Suppressor macrophage (primary cell): ENCODE data around the gene IL22RA2.

Experiments
- DNase-seq, 4 experiments: peaks; one replicate each; pipeline ENCODE4 v3.0.0-alpha.2; 2020 to 2022

The IL22RA2 gene

DNA sequence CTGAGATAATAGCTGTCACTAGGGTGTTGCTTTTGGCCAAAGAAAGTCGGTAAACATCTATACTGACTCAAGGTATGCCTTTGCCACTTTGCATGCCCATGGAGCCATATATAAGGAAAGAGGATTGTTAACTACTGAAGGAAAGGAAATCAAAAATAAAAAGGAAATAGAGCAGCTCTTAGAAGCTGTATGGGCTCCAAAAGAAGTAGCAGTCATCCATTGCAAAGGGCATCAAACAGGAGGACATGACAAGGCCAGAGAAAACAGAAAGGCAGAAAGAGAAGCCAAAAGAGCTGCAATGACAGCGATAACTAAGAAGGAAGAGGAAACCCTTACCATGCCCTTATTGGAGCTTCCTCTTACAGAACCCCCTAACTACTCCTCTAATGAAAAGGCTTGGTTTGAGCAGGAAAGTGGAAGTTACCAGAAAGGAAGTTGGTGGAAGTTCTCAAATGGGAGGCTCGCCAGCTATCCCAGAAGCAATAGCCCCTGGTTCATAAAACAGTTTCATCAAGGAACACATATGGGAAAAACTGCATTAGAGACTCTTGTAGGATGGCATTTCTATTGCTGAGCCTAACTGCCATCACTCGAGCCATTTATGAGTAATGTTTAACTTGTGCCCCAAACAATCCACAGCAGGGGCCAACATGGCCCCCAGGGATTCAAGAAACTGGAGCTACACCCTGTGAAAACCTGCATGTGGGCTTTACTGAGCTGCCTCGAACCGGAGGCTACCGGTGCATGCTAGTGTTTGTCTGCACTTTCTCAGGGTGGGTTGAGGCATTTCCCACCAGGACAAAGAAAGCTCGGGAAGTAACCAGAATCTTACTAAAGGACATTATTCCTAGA is 7.0 kb downstream of the IL22RA2 start:
- peak; percentile 65 to 88 (median 77) for DNase-seq

GRCh38 chr6:137165375-137166246 is 7.8 kb downstream of the IL22RA2 start:
- DNase-seq = no peak

DNA sequence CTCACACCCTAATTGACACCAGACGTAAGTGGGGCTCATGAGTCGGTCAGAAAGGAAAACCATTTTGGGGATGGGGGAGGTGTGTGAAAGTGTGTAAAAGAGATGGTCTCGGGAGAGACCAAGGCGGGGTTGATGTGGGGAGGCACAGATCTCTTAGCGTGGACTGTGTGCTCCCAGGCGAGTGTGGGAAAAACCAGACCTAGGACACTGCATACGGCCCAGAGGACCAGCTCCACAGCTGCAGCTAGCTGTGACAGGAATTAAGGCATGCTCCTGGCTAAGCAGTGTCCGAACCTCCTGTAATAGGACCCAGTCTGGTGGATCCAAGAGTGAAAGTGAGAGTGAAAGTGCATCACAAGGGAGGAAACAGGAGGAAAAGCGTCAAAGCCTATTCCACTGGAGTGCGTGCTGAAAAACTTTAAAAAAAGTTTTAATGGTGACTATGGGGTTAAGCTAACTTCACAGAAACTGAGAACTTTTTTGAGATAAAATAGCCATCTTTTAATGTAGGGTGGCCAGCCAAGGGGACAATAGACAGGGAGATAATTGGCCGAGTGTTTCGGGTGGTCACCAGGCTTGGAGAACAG is 9.6 kb downstream of the IL22RA2 start:
- DNase-seq = no peak

DNA sequence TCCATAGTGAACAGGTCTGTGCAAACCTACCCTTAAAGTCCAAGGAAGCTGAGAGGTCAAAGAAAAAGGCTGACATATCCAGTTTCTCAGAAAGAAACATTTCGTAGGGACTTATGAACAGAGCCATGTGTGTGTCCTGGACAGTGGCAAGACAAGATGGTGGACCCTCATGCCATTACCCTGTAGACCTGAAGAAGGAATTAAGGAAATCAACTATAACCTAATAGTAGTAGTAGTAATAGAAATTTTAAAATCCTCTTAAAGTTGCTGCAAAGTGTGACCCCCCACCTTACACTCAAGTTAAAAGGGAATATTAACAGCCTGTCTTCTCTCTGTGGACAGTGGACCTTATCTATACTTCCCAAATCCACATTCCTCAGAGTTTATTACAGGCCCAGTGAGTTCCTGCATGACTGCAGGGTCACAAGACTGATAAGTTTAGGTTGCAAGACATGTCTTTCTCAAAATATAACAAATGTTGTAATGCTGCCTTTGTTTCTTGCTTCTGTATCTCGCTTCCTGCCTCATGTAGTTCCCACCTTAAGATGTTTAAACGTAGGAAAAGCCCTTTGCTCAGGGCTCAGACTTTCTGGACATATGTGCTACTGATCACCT is 10.6 kb downstream of the IL22RA2 start:
- DNase-seq = peak; percentile 29 to 64 (median 48)

DNA sequence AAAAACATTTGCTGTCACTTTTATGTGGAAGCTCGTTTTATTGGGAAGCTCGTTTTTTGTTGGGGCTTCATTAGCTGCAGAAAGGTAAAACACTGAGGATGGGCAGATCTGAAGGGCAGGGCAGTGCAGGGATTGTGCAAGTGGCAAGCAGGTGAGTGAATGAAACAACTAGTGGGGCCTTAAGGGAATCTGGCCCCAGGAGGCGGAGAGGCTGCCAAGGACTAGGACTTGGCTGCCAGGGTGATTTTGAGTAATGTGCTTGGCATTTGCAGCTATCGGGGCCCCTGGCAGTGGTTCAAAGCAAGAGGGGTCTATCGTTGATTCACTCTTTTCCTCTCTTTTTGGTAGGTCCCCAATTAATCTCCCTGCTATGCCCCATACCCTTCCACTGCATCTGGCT is 11.5 kb downstream of the IL22RA2 start:
- DNase-seq = no peak

- DNase-seq = no peak
These were observed 12.7 kb downstream of the IL22RA2 start for GRCh38 chr6:137160763-137161162.

DNA sequence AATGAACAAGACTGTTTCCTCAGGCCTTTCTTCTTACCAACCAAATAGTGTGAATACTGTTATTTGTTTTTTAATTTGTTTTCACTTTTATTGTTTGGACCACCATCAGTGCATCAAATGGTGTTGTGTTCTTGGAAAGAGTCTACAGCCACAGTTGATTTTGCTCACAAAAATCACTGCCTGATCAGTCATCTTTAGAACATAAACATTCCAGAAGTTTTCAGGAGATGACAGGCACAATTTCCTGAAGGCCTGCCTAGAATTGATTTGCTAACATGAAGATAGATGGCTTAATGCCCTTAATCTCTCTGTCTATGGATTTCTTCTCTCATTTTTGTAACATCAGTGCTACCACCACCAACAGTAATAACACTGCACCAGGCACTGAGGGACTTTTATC is 13.5 kb downstream of the IL22RA2 start:
- no peak for DNase-seq

DNA sequence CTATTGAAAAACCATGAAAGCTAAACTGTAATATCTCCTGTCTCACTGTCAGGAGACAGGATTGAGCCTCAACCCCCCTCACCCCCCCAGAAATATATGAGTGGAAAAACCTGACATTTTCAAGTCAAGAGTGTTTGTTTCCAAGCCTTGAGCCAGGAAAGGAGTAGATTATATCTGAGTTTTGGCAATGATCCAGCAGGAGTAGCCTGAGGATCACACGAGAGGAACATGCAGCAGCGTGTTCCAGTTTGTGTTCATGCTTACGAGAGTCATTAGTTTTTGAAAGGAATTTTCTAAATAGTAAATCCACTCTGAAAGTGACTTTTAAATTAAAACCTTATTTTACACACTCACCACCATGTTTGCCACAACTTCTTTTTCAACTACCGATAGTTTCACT is 15.8 kb downstream of the IL22RA2 start:
- peak in 1 of 4 experiments; percentile 30 for DNase-seq

- DNase-seq = no peak
These were observed 16.8 kb downstream of the IL22RA2 start for GRCh38 chr6:137156650-137157049.

GRCh38 chr6:137155830-137156229 is 17.6 kb downstream of the IL22RA2 start:
- DNase-seq = peak; percentile 53 to 77 (median 65)

- DNase-seq = peak; percentile 67 to 86 (median 83)
These were observed 23.4 kb downstream of the IL22RA2 start for GRCh38 chr6:137150072-137150471.

DNA sequence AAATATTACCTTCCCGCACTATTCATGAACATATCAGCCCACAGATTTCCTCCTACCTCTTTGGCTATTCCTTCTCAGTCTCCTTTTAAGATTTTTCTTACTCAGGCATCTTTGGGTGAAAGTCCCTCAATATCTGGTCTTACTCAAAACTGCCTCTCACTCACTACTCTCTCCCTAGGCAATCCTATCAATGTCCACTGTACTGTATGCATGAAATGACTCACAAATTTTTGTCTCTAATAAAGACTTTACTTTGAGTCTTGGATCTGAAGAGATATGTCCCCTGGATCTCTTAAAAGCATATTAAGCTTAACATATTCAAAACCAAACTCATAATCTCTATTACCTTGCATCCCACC is 24.4 kb downstream of the IL22RA2 start:
- no peak for DNase-seq

GRCh38 chr6:137148306-137149034 is 25.0 kb downstream of the IL22RA2 start:
- DNase-seq = peak; percentile 82 to 97 (median 92)

GRCh38 chr6:137147195-137147594 is 26.2 kb downstream of the IL22RA2 start:
- DNase-seq = no peak

GRCh38 chr6:137146206-137146605 is 27.2 kb downstream of the IL22RA2 start:
- DNase-seq = no peak

- DNase-seq = peak in 2 of 4 experiments; percentile 37 to 59
These were observed 28.0 kb downstream of the IL22RA2 start for GRCh38 chr6:137145421-137145820.

- DNase-seq = peak in 2 of 4 experiments; percentile 58 to 69
These were observed 37.4 kb downstream of the IL22RA2 start for GRCh38 chr6:137136065-137136464.

GRCh38 chr6:137134483-137134882 is 39.0 kb downstream of the IL22RA2 start:
- no peak for DNase-seq

GRCh38 chr6:137133122-137133521 is 40.3 kb downstream of the IL22RA2 start:
- DNase-seq = no peak

DNA sequence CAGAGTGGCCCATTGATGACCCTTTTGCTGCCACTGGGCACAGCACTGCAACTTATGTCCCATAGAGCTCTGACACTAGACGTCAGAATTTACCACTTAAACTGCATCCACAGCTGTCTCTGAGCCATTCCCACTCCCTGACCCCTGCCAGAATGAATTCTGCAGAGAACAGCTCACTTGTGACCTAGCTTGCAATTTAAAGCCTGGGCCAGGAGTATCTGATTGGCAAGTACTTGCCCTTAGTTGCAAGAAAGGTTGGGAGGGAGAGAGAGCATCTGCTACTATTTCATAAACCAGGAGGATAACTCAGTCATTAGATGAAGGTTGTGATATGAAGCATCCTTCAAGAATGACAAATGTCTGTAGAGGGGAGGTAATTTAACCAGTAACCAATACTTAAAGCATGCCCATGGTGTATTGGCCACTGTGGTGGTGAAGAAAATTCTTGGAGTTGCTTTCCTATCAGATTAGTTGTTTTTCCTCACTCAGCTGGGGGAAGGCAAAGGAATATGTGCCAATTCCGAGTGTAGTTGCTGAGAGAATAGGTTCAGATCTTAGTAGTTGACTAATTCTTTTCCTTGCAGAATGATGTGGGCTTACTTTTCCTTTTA is 46.5 kb downstream of the IL22RA2 start:
- no peak for DNase-seq

GRCh38 chr6:137123078-137123477 is 50.4 kb downstream of the IL22RA2 start:
- DNase-seq = no peak

- no peak for DNase-seq
These were observed 50.8 kb downstream of the IL22RA2 start for GRCh38 chr6:137122612-137123011.
